ENCODE data around the gene C1orf21.
A peak's percentile ranks its signal among the peaks of the same experiment; 100 is the strongest.
"Not testable (repeated sequence)": the region's sequence is repeated elsewhere in the genome, so short reads cannot be mapped to it uniquely, and the experiment has no call there.

C1orf21 gene, protein sequence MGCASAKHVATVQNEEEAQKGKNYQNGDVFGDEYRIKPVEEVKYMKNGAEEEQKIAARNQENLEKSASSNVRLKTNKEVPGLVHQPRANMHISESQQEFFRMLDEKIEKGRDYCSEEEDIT

GRCh38 chr1:184386312-184387068, at the start of gene C1orf21:
Gene C1orf21, plus strand, starts transcription at chr1:184387029. Its CDS starts 90,481 bp downstream, at chr1:184477510.
- no peaks in the 10 kb centered on the region for H3K9me3 ChIP-seq (ENCODE audit: control insufficient read depth in 1 of 2, low read length in 2 of 2)
- peak within 1 kb of the TSS; percentile 76 to 91 for H3K4me3 ChIP-seq (ENCODE audit: low read depth in 1 of 2, low read length in 2 of 2)
- H3K9ac ChIP-seq (ENCODE audit: low read depth in 1 of 2, low read length in 2 of 2), result peak within 1 kb of the TSS; percentile 72 to 79
- peaks cover 3 to 5% of the 10 kb centered on the region in 2 donors for H3K4me1 ChIP-seq (ENCODE audit: control insufficient read depth in 1 of 2, insufficient read depth in 2 of 2, low read length in 2 of 2)
- no peaks in the 10 kb centered on the region for H3K36me3 ChIP-seq (ENCODE audit: control insufficient read depth in 1 of 2, insufficient read depth in 2 of 2, low read length in 2 of 2)
- peak within 1 kb of the TSS; percentile 66 for H3K27ac ChIP-seq (ENCODE audit: low read depth, low read length)
- no peaks in the 10 kb centered on the region for H3K27me3 ChIP-seq (ENCODE audit: control insufficient read depth in 1 of 2, insufficient read depth in 2 of 2, low read length in 2 of 2)

- H3K4me3 ChIP-seq (ENCODE audit: low read depth in 1 of 2, low read length in 2 of 2); H3K27me3 ChIP-seq (ENCODE audit: control insufficient read depth in 1 of 2, insufficient read depth in 2 of 2, low read length in 2 of 2); H3K27ac ChIP-seq (ENCODE audit: low read depth, low read length); H3K9me3 ChIP-seq (ENCODE audit: control insufficient read depth in 1 of 2, low read length in 2 of 2); H3K4me1 ChIP-seq (ENCODE audit: control insufficient read depth in 1 of 2, insufficient read depth in 2 of 2, low read length in 2 of 2); H3K36me3 ChIP-seq (ENCODE audit: control insufficient read depth in 1 of 2, insufficient read depth in 2 of 2, low read length in 2 of 2); H3K9ac ChIP-seq (ENCODE audit: low read depth in 1 of 2, low read length in 2 of 2): not testable (repeated sequence)
Measured at GRCh38 chr1:184337865-184338264, 49.0 kb upstream of the C1orf21 start.

GRCh38 chr1:184340984-184341383, 45.8 kb upstream of the C1orf21 start:
- no peak overlapping the region for H3K9ac ChIP-seq (ENCODE audit: low read depth in 1 of 2, low read length in 2 of 2)
- no peak overlapping the region for H3K27ac ChIP-seq (ENCODE audit: low read depth, low read length)
- H3K4me1 ChIP-seq (ENCODE audit: control insufficient read depth in 1 of 2, insufficient read depth in 2 of 2, low read length in 2 of 2), result no peaks in the 10 kb centered on the region
- H3K27me3 ChIP-seq (ENCODE audit: control insufficient read depth in 1 of 2, insufficient read depth in 2 of 2, low read length in 2 of 2), result no peaks in the 10 kb centered on the region
- no peaks in the 10 kb centered on the region for H3K36me3 ChIP-seq (ENCODE audit: control insufficient read depth in 1 of 2, insufficient read depth in 2 of 2, low read length in 2 of 2)
- H3K4me3 ChIP-seq (ENCODE audit: low read depth in 1 of 2, low read length in 2 of 2), result no peak overlapping the region
- peaks cover 0 to 5% of the 10 kb centered on the region in 2 donors for H3K9me3 ChIP-seq (ENCODE audit: control insufficient read depth in 1 of 2, low read length in 2 of 2)

- Histone ChIP-seq H3K27me3 (ENCODE audit: control insufficient read depth in 1 of 2, insufficient read depth in 2 of 2, low read length in 2 of 2) (peaks cover 5% of the 10 kb centered on the region in 2 donors), H3K4me1 (ENCODE audit: control insufficient read depth in 1 of 2, insufficient read depth in 2 of 2, low read length in 2 of 2) (no peaks in the 10 kb centered on the region), H3K27ac (ENCODE audit: low read depth, low read length) (no peak overlapping the region), H3K4me3 (ENCODE audit: low read depth in 1 of 2, low read length in 2 of 2) (no peak overlapping the region), H3K36me3 (ENCODE audit: control insufficient read depth in 1 of 2, insufficient read depth in 2 of 2, low read length in 2 of 2) (no peaks in the 10 kb centered on the region), H3K9me3 (ENCODE audit: control insufficient read depth in 1 of 2, low read length in 2 of 2) (no peaks in the 10 kb centered on the region), H3K9ac (ENCODE audit: low read depth in 1 of 2, low read length in 2 of 2) (no peak overlapping the region)
Measured at GRCh38 chr1:184350573-184350972, 36.3 kb upstream of the C1orf21 start.

GRCh38 chr1:184351416-184351975, 35.3 kb upstream of the C1orf21 start:
- no peak overlapping the region for H3K9ac ChIP-seq (ENCODE audit: low read depth in 1 of 2, low read length in 2 of 2)
- no peaks in the 10 kb centered on the region for H3K4me1 ChIP-seq (ENCODE audit: control insufficient read depth in 1 of 2, insufficient read depth in 2 of 2, low read length in 2 of 2)
- no peak overlapping the region for H3K27ac ChIP-seq (ENCODE audit: low read depth, low read length)
- no peaks in the 10 kb centered on the region for H3K36me3 ChIP-seq (ENCODE audit: control insufficient read depth in 1 of 2, insufficient read depth in 2 of 2, low read length in 2 of 2)
- peaks cover 5% of the 10 kb centered on the region in 2 donors for H3K27me3 ChIP-seq (ENCODE audit: control insufficient read depth in 1 of 2, insufficient read depth in 2 of 2, low read length in 2 of 2)
- H3K9me3 ChIP-seq (ENCODE audit: control insufficient read depth in 1 of 2, low read length in 2 of 2), result no peaks in the 10 kb centered on the region
- no peak overlapping the region for H3K4me3 ChIP-seq (ENCODE audit: low read depth in 1 of 2, low read length in 2 of 2)

DNA sequence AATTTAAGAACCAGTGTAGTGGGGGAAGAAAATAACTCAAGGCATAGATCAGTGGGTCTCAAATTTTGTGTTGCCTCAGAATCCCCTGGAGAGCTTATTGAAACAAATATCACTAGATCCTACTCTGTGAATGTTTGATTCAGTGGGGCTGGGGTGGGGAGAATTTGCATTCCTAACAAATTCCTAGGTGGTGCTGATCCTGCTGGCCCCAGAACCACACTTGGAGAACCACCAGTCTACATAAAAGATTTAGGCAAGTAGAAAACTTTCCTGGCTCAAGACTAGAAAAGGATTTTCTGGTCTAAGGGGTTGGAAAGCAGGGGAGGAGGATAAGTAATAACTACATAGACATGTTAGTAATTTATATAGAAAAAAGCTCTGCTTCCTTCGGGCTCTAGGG, 34.1 kb upstream of the C1orf21 start:
- Histone ChIP-seq H3K27me3 (ENCODE audit: control insufficient read depth in 1 of 2, insufficient read depth in 2 of 2, low read length in 2 of 2) (peaks cover 5% of the 10 kb centered on the region in 2 donors), H3K9ac (ENCODE audit: low read depth in 1 of 2, low read length in 2 of 2) (no peak overlapping the region), H3K4me1 (ENCODE audit: control insufficient read depth in 1 of 2, insufficient read depth in 2 of 2, low read length in 2 of 2) (no peaks in the 10 kb centered on the region), H3K36me3 (ENCODE audit: control insufficient read depth in 1 of 2, insufficient read depth in 2 of 2, low read length in 2 of 2) (no peaks in the 10 kb centered on the region), H3K27ac (ENCODE audit: low read depth, low read length) (no peak overlapping the region), H3K9me3 (ENCODE audit: control insufficient read depth in 1 of 2, low read length in 2 of 2) (no peaks in the 10 kb centered on the region), H3K4me3 (ENCODE audit: low read depth in 1 of 2, low read length in 2 of 2) (no peak overlapping the region)

GRCh38 chr1:184354719-184355118, 32.1 kb upstream of the C1orf21 start:
- Histone ChIP-seq H3K27ac (ENCODE audit: low read depth, low read length) (no peak overlapping the region), H3K9me3 (ENCODE audit: control insufficient read depth in 1 of 2, low read length in 2 of 2) (no peaks in the 10 kb centered on the region), H3K27me3 (ENCODE audit: control insufficient read depth in 1 of 2, insufficient read depth in 2 of 2, low read length in 2 of 2) (peaks cover 5% of the 10 kb centered on the region in 2 donors), H3K36me3 (ENCODE audit: control insufficient read depth in 1 of 2, insufficient read depth in 2 of 2, low read length in 2 of 2) (no peaks in the 10 kb centered on the region), H3K4me3 (ENCODE audit: low read depth in 1 of 2, low read length in 2 of 2) (no peak overlapping the region), H3K4me1 (ENCODE audit: control insufficient read depth in 1 of 2, insufficient read depth in 2 of 2, low read length in 2 of 2) (no peaks in the 10 kb centered on the region), H3K9ac (ENCODE audit: low read depth in 1 of 2, low read length in 2 of 2) (no peak overlapping the region)

DNA sequence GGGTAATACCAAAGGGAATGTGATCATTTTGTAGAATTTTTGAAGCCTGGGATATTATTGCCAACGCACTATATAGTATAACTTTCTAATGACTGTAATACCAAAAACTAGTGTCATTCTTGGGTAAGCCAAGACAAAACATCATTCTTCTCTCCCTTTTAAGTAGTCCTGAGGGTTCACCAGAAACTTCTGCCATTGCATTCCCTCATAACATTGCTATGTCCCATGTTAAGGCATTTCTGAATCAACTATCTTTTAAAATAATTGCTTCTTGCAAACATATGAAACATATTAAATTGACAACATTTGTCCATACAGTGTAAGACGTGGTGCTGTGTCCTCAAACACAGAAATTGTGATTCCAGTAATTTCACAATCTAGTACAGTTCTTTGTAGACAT, 29.9 kb upstream of the C1orf21 start:
- H3K36me3 ChIP-seq (ENCODE audit: control insufficient read depth in 1 of 2, insufficient read depth in 2 of 2, low read length in 2 of 2), result no peaks in the 10 kb centered on the region
- H3K4me3 ChIP-seq (ENCODE audit: low read depth in 1 of 2, low read length in 2 of 2), result no peak overlapping the region
- no peaks in the 10 kb centered on the region for H3K27me3 ChIP-seq (ENCODE audit: control insufficient read depth in 1 of 2, insufficient read depth in 2 of 2, low read length in 2 of 2)
- H3K9me3 ChIP-seq (ENCODE audit: control insufficient read depth in 1 of 2, low read length in 2 of 2), result no peaks in the 10 kb centered on the region
- H3K4me1 ChIP-seq (ENCODE audit: control insufficient read depth in 1 of 2, insufficient read depth in 2 of 2, low read length in 2 of 2), result no peaks in the 10 kb centered on the region
- H3K27ac ChIP-seq (ENCODE audit: low read depth, low read length), result no peak overlapping the region
- H3K9ac ChIP-seq (ENCODE audit: low read depth in 1 of 2, low read length in 2 of 2), result no peak overlapping the region

DNA sequence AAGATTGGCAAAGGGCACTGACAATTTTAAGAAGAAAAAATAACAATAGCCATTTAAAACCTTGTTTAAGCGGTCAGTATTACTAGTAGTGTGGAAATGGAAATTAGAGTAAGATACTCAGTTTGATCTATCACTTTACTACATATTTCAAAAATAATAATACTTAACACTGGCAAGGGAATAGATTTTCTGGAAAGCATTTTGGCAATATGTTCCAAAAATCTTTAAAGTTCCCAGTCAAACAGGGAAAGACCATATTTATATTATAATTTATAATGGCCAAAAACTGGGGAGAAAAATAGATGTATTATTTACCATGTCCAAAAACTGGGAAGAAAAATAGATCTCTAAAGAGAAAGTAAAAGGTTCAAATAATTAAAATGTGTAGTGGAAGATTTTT, 28.6 kb upstream of the C1orf21 start:
- Histone ChIP-seq H3K9ac (ENCODE audit: low read depth in 1 of 2, low read length in 2 of 2) (no peak overlapping the region), H3K27ac (ENCODE audit: low read depth, low read length) (no peak overlapping the region), H3K4me1 (ENCODE audit: control insufficient read depth in 1 of 2, insufficient read depth in 2 of 2, low read length in 2 of 2) (peaks cover 3 to 7% of the 10 kb centered on the region in 2 donors), H3K9me3 (ENCODE audit: control insufficient read depth in 1 of 2, low read length in 2 of 2) (no peaks in the 10 kb centered on the region), H3K4me3 (ENCODE audit: low read depth in 1 of 2, low read length in 2 of 2) (no peak overlapping the region), H3K27me3 (ENCODE audit: control insufficient read depth in 1 of 2, insufficient read depth in 2 of 2, low read length in 2 of 2) (no peaks in the 10 kb centered on the region), H3K36me3 (ENCODE audit: control insufficient read depth in 1 of 2, insufficient read depth in 2 of 2, low read length in 2 of 2) (no peaks in the 10 kb centered on the region)

DNA sequence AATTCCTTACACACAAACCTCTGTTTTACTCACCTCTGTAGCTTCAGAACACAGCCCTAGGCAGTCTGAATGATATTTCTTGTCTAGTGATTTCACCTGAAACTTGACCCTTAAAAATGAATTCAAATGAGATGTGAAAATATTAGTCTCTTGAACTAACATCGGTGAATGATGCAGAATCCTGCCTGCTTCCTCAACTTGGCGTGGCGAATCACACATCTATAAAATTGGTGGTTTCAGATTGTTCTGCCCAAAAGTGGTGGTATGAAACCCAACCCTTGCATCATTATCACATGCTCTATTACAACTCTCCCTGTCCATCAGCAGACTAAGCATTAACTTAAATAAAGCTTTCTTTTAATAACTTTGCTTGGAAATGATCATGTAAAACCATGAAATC, 26.9 kb upstream of the C1orf21 start:
- H3K4me3 ChIP-seq (ENCODE audit: low read depth in 1 of 2, low read length in 2 of 2), result no peak overlapping the region
- H3K9ac ChIP-seq (ENCODE audit: low read depth in 1 of 2, low read length in 2 of 2), result no peak overlapping the region
- H3K9me3 ChIP-seq (ENCODE audit: control insufficient read depth in 1 of 2, low read length in 2 of 2), result no peaks in the 10 kb centered on the region
- H3K36me3 ChIP-seq (ENCODE audit: control insufficient read depth in 1 of 2, insufficient read depth in 2 of 2, low read length in 2 of 2), result no peaks in the 10 kb centered on the region
- no peaks in the 10 kb centered on the region for H3K27me3 ChIP-seq (ENCODE audit: control insufficient read depth in 1 of 2, insufficient read depth in 2 of 2, low read length in 2 of 2)
- no peak overlapping the region for H3K27ac ChIP-seq (ENCODE audit: low read depth, low read length)
- H3K4me1 ChIP-seq (ENCODE audit: control insufficient read depth in 1 of 2, insufficient read depth in 2 of 2, low read length in 2 of 2), result peaks cover 3 to 9% of the 10 kb centered on the region in 2 donors
